NT2/D1 (cell line): ENCODE data around the gene TBC1D19.
"Not testable (repeated sequence)": the region's sequence is repeated elsewhere in the genome, so short reads cannot be mapped to it uniquely, and the experiment has no call there.

Source experiments
- DNase-seq: peaks from one replicate; pipeline ENCODE4 v3.0.0-alpha.2; 2011; ENCODE audit warnings: low read depth, low spot score
- H3K27me3 ChIP-seq: 2 replicates; pipeline ENCODE4 v1.6.0; 2011; ENCODE audit warnings: mild to moderate bottlenecking; ENCODE audit not compliant: insufficient read length, insufficient read depth
- H3K36me3 ChIP-seq: 2 replicates; pipeline ENCODE4 v1.6.1; 2011; ENCODE audit warnings: mild to moderate bottlenecking, low read length, mixed read lengths; ENCODE audit not compliant: insufficient read depth, insufficient read length
- H3K4me1 ChIP-seq: 2 replicates; pipeline ENCODE4 v1.5.1; 2011; ENCODE audit not compliant: insufficient read depth, insufficient read length
- H3K4me3 ChIP-seq: 2 replicates; pipeline ENCODE4 v1.5.1; 2011; ENCODE audit warnings: low read depth; ENCODE audit not compliant: insufficient read length
- H3K9ac ChIP-seq: 2 replicates; pipeline ENCODE4 v1.6.0; 2011; ENCODE audit warnings: low read depth; ENCODE audit not compliant: insufficient read length
- H3K9me3 ChIP-seq: 2 replicates; pipeline ENCODE4 v1.5.1; 2011; ENCODE audit warnings: mild to moderate bottlenecking, low read length; ENCODE audit not compliant: insufficient read depth
- SUZ12 ChIP-seq: IDR thresholded peaks from 2 replicates; pipeline ENCODE4 v1.6.1; 2011; ENCODE audit not compliant: insufficient read length, insufficient read depth; ENCODE audit errors: extremely low read depth
- YY1 ChIP-seq: IDR thresholded peaks from 2 replicates; pipeline ENCODE4 v1.6.1; 2011; ENCODE audit not compliant: insufficient read length, insufficient read depth
- ZNF274 ChIP-seq: IDR thresholded peaks from 2 replicates; pipeline ENCODE4 v1.6.1; 2011; ENCODE audit warnings: mild to moderate bottlenecking, low read depth, low read length

The TBC1D19 gene

GRCh38 chr4:26636458-26636857 is 52.6 kb downstream of the TBC1D19 start:
- no peak for TF ChIP-seq ZNF274
- no peak for TF ChIP-seq YY1
- TF ChIP-seq SUZ12, result no peak
- no peaks in the 10 kb centered on the region for H3K27me3 ChIP-seq
- DNase-seq, result no peak
- H3K36me3 ChIP-seq, result peaks cover 6% of the 10 kb centered on the region
- H3K9me3 ChIP-seq, result peaks cover 5% of the 10 kb centered on the region
- H3K4me1 ChIP-seq, result no peaks in the 10 kb centered on the region
- no peak overlapping the region for H3K4me3 ChIP-seq
- no peak overlapping the region for H3K9ac ChIP-seq

DNA sequence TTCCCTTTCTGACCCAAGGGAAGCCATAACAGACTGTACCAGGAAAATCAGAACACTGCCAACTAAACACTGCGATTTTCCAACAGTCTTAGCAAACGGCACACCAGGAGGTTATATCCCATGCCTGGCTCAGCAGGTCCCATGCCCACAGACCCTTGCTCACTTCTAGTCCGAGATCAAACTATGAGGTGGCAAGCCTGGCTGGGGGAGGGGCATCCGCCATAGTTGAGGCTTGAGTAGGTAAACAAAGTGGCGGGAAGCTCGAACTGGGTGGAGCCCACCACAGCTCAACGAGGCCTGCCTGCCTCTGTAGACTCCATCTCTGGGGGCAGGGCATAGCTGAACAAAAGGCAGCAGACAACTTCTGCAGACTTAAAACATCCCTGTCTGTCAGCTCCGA is 56.8 kb downstream of the TBC1D19 start:
- not testable (repeated sequence) for H3K27me3 ChIP-seq, DNase-seq, H3K36me3 ChIP-seq, H3K4me3 ChIP-seq, H3K9me3 ChIP-seq, H3K9ac ChIP-seq, H3K4me1 ChIP-seq

GRCh38 chr4:26647523-26648224 is 63.8 kb downstream of the TBC1D19 start:
- no peak for TF ChIP-seq YY1
- no peak for TF ChIP-seq SUZ12
- TF ChIP-seq ZNF274, result no peak
- no peak overlapping the region for H3K4me3 ChIP-seq

GRCh38 chr4:26648260-26648659 is 64.4 kb downstream of the TBC1D19 start:
- Histone ChIP-seq H3K9ac (no peak overlapping the region), H3K4me3 (no peak overlapping the region)
- TF ChIP-seq YY1 (no peak), SUZ12 (no peak), ZNF274 (no peak)

More at GRCh38 chr4:26647523-26648224, 63.8 kb downstream of the TBC1D19 start:
- no peaks in the 10 kb centered on the region for H3K4me1 ChIP-seq
- no peaks in the 10 kb centered on the region for H3K9me3 ChIP-seq
- H3K36me3 ChIP-seq, result no peaks in the 10 kb centered on the region
- H3K27me3 ChIP-seq, result no peaks in the 10 kb centered on the region
- H3K9ac ChIP-seq, result no peak overlapping the region
- no peak for DNase-seq

GRCh38 chr4:26660261-26660660 is 76.4 kb downstream of the TBC1D19 start:
- H3K9me3 ChIP-seq, result peaks cover 5% of the 10 kb centered on the region
- peaks cover 4% of the 10 kb centered on the region for H3K36me3 ChIP-seq
- H3K4me3 ChIP-seq, result no peak overlapping the region
- no peak for TF ChIP-seq ZNF274
- no peak for TF ChIP-seq SUZ12
- TF ChIP-seq YY1, result no peak
- no peaks in the 10 kb centered on the region for H3K4me1 ChIP-seq
- DNase-seq, result no peak
- H3K27me3 ChIP-seq, result no peaks in the 10 kb centered on the region
- no peak overlapping the region for H3K9ac ChIP-seq

More at GRCh38 chr4:26648260-26648659, 64.4 kb downstream of the TBC1D19 start:
- Histone ChIP-seq H3K9me3 (no peaks in the 10 kb centered on the region), H3K36me3 (no peaks in the 10 kb centered on the region), H3K4me1 (no peaks in the 10 kb centered on the region), H3K27me3 (no peaks in the 10 kb centered on the region)
- peak; percentile 22 for DNase-seq

- Histone ChIP-seq H3K27me3 (no peaks in the 10 kb centered on the region), H3K36me3 (peaks cover 8% of the 10 kb centered on the region), H3K4me3 (no peak overlapping the region), H3K9ac (no peak overlapping the region), H3K9me3 (no peaks in the 10 kb centered on the region), H3K4me1 (no peaks in the 10 kb centered on the region)
- TF ChIP-seq YY1, result no peak
- TF ChIP-seq ZNF274, result no peak
- DNase-seq, result no peak
Observed at GRCh38 chr4:26663888-26664287, 80.0 kb downstream of the TBC1D19 start.

- DNase-seq, result no peak
- H3K27me3 ChIP-seq, result no peaks in the 10 kb centered on the region
- TF ChIP-seq YY1 (no peak), ZNF274 (no peak), SUZ12 (no peak)
Observed at GRCh38 chr4:26670903-26671537, 87.1 kb downstream of the TBC1D19 start.

DNA sequence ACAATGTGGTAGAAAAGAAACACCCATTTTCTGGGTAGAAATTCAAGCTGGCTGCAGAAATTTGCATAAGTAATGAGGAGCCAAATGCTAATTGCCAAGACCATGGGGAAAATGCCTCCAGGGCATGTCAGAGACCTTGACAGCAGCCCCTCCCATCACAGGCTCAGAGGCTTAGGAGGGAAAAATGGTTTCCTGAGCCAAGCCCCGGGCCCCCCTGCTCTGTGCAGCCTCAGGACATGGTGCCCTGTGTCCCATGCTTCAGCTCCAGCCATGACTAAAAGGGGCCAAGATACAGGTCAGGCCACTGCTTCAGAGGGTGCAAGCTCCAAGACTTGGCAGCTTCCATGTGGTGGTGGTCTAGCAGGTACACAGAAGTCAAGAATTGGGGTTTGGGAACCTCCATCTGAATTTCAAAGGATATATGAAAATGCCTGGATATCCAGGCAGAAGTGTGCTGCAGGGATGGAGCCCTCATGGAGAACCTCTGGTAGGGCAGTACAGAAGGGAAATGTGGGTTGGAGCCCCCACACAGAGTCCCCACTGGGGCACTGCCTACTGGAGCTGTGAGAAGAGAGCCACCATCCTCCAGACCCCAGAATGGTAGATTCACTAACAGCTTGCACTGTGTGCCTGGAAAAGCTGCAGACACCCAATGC is 95.3 kb downstream of the TBC1D19 start:
- not testable (repeated sequence) for H3K9ac ChIP-seq, H3K36me3 ChIP-seq, H3K27me3 ChIP-seq, H3K4me3 ChIP-seq, H3K4me1 ChIP-seq, DNase-seq
- peaks cover 28% of the 10 kb centered on the region for H3K9me3 ChIP-seq

More at GRCh38 chr4:26670903-26671537, 87.1 kb downstream of the TBC1D19 start:
- Histone ChIP-seq H3K36me3 (peaks cover 3% of the 10 kb centered on the region), H3K4me1 (no peaks in the 10 kb centered on the region), H3K4me3 (no peak overlapping the region), H3K9me3 (no peaks in the 10 kb centered on the region), H3K9ac (no peak overlapping the region)
